ENCODE results near the gene CPA4. TPM values are rescaled to one million over a fixed set of nuclear protein-coding genes. Genes with fewer than 3 reads are reported as not detected.

CPA4 gene
- polyA plus RNA-seq, 1 experiment, result 71.8 TPM

GRCh38 chr7:130266961-130267321 is 26.0 kb upstream of the CPA4 start:
- ChIA-PET CTCF (no interaction called here), POLR2A (no interaction called here)
- Histone ChIP-seq H3K27ac (ENCODE audit: low read depth, low read length) (no peak overlapping the region), H3K27me3 (ENCODE audit: control insufficient read depth, insufficient read depth, low read length) (no peaks in the 10 kb centered on the region), H3K9me3 (ENCODE audit: control insufficient read depth, insufficient read depth, low read length) (no peaks in the 10 kb centered on the region; the same call in 1 of the 2 replicates), H3K4me3 (ENCODE audit: low read depth, low read length) (no peak overlapping the region)
- TF ChIP-seq CTCF (IDR thresholded peaks at IDR 0.05; ENCODE audit: low read depth, low read length), result no peak
- no peak for DNase-seq (ENCODE audit: low read depth, low spot score)

- ChIA-PET CTCF (interaction anchor here (1.6 kb wide), 1 partner anchor 490 kb away, joined by 5 read pairs; no protein-coding TSS in a partner anchor), POLR2A (no interaction called here)
- Histone ChIP-seq H3K27ac (ENCODE audit: low read depth, low read length) (no peak overlapping the region), H3K9me3 (ENCODE audit: control insufficient read depth, insufficient read depth, low read length) (no peaks in the 10 kb centered on the region; the same call in 1 of the 2 replicates), H3K27me3 (ENCODE audit: control insufficient read depth, insufficient read depth, low read length) (no peaks in the 10 kb centered on the region), H3K4me3 (ENCODE audit: low read depth, low read length) (no peak overlapping the region)
- no peak for TF ChIP-seq CTCF (IDR thresholded peaks at IDR 0.05; ENCODE audit: low read depth, low read length)
- DNase-seq (ENCODE audit: low read depth, low spot score), result no peak
These were observed 24.3 kb upstream of the CPA4 start for GRCh38 chr7:130268463-130269317.

- CTCF ChIA-PET, result interaction anchor here (1.6 kb wide), 1 partner anchor 489 kb away, joined by 5 read pairs; no protein-coding TSS in a partner anchor
- Histone ChIP-seq H3K9me3 (ENCODE audit: control insufficient read depth, insufficient read depth, low read length) (no peaks in the 10 kb centered on the region; the same call in 1 of the 2 replicates), H3K4me3 (ENCODE audit: low read depth, low read length) (no peak overlapping the region), H3K27me3 (ENCODE audit: control insufficient read depth, insufficient read depth, low read length) (no peaks in the 10 kb centered on the region), H3K27ac (ENCODE audit: low read depth, low read length) (no peak overlapping the region)
- POLR2A ChIA-PET, result no interaction called here
- DNase-seq (ENCODE audit: low read depth, low spot score), result no peak
- TF ChIP-seq CTCF (IDR thresholded peaks at IDR 0.05; ENCODE audit: low read depth, low read length), result no peak
These were observed 23.7 kb upstream of the CPA4 start for GRCh38 chr7:130269318-130269694.

- Histone ChIP-seq H3K27me3 (ENCODE audit: control insufficient read depth, insufficient read depth, low read length) (no peaks in the 10 kb centered on the region), H3K27ac (ENCODE audit: low read depth, low read length) (no peak overlapping the region), H3K9me3 (ENCODE audit: control insufficient read depth, insufficient read depth, low read length) (no peaks in the 10 kb centered on the region; the same call in 1 of the 2 replicates), H3K4me3 (ENCODE audit: low read depth, low read length) (no peak overlapping the region)
- POLR2A ChIA-PET, result no interaction called here
- TF ChIP-seq CTCF (IDR thresholded peaks at IDR 0.05; ENCODE audit: low read depth, low read length), result no peak
- CTCF ChIA-PET, result no interaction called here
- no peak for DNase-seq (ENCODE audit: low read depth, low spot score)
These were observed 21.8 kb upstream of the CPA4 start for GRCh38 chr7:130270947-130271800.
